Stimulated activated CD4-positive, alpha-beta T cell treated with anti-CD3 and anti-CD28 coated beads, Interleukin-15, amount 100 ng/mL, for 1 hour (primary cell): ENCODE data around the gene SNX24.

Source experiments
- DNase-seq, 2 donors: peaks; one replicate each; pipeline ENCODE4 v3.0.0-alpha.2; 2020; ENCODE audit warnings: low read depth in 1 of 2, low spot score in 1 of 2

The SNX24 gene

GRCh38 chr5:122915717-122916461 is 70.5 kb downstream of the SNX24 start:
- DNase-seq: no peak

GRCh38 chr5:122916490-122916889 is 71.1 kb downstream of the SNX24 start:
- DNase-seq: no peak

- no peak for DNase-seq
These were observed 74.6 kb downstream of the SNX24 start for GRCh38 chr5:122919969-122920368.

- DNase-seq: no peak
These were observed 76.4 kb downstream of the SNX24 start for GRCh38 chr5:122921826-122922225.

GRCh38 chr5:122924203-122924602 is 78.8 kb downstream of the SNX24 start:
- no peak for DNase-seq

GRCh38 chr5:122924719-122925395 is 79.4 kb downstream of the SNX24 start:
- DNase-seq: no peak

GRCh38 chr5:122929001-122929400 is 83.6 kb downstream of the SNX24 start:
- no peak for DNase-seq

GRCh38 chr5:122929980-122930379 is 84.6 kb downstream of the SNX24 start:
- DNase-seq: no peak

- no peak for DNase-seq
These were observed 88.5 kb downstream of the SNX24 start for GRCh38 chr5:122933956-122934355.

GRCh38 chr5:122936088-122936487 is 90.7 kb downstream of the SNX24 start:
- no peak for DNase-seq

GRCh38 chr5:122937914-122938313 is 92.5 kb downstream of the SNX24 start:
- DNase-seq: no peak

GRCh38 chr5:122940890-122941289 is 95.5 kb downstream of the SNX24 start:
- DNase-seq: no peak

- DNase-seq: no peak
These were observed 96.3 kb downstream of the SNX24 start for GRCh38 chr5:122941737-122942136.

GRCh38 chr5:122942164-122942914 is 96.9 kb downstream of the SNX24 start:
- no peak for DNase-seq

GRCh38 chr5:122943050-122943698 is 97.8 kb downstream of the SNX24 start:
- no peak for DNase-seq

- DNase-seq: no peak
These were observed 98.6 kb downstream of the SNX24 start for GRCh38 chr5:122944051-122944450.

GRCh38 chr5:122947372-122947771 is 102.0 kb downstream of the SNX24 start:
- no peak for DNase-seq

- no peak for DNase-seq
These were observed 102.4 kb downstream of the SNX24 start for GRCh38 chr5:122947772-122948171.

GRCh38 chr5:122948319-122948718 is 102.9 kb downstream of the SNX24 start:
- DNase-seq: no peak

- DNase-seq: no peak
These were observed 106.2 kb downstream of the SNX24 start for GRCh38 chr5:122951658-122952057.

- no peak for DNase-seq
These were observed 109.3 kb downstream of the SNX24 start for GRCh38 chr5:122954719-122955118.

GRCh38 chr5:122957457-122957856 is 112.0 kb downstream of the SNX24 start:
- DNase-seq: no peak
